Mesendoderm (in vitro differentiated cells): ENCODE data around the gene KANSL1L.

Source experiments
- DNase-seq: peaks from one replicate; pipeline ENCODE4 v3.0.0; 2013
- H2AK5ac ChIP-seq: 2 replicates; pipeline ENCODE4 v1.6.1; 2013; ENCODE audit warnings: low read length, inconsistent platforms
- H2BK120ac ChIP-seq: 2 replicates; pipeline ENCODE4 v1.6.1; 2013; ENCODE audit warnings: low read depth, mild to moderate bottlenecking, low read length, moderate library complexity, mixed read lengths
- H2BK15ac ChIP-seq: replicated peaks from 2 replicates; pipeline ENCODE4 v1.6.1; 2013; ENCODE audit warnings: low read depth, mild to moderate bottlenecking, moderate library complexity
- H2BK5ac ChIP-seq: 2 replicates; pipeline ENCODE4 v1.6.1; 2013; ENCODE audit warnings: low read length, inconsistent platforms
- H3K18ac ChIP-seq: 2 replicates; pipeline ENCODE4 v1.6.1; 2013; ENCODE audit warnings: mild to moderate bottlenecking, low read length, mixed read lengths
- H3K23ac ChIP-seq: one replicate; pipeline ENCODE4 v1.6.1; 2013; ENCODE audit warnings: low read length
- H3K27ac ChIP-seq: 2 replicates; pipeline ENCODE4 v1.5.1; 2013; ENCODE audit warnings: low read depth, mild to moderate bottlenecking, inconsistent platforms, low read length, moderate library complexity
- H3K27me3 ChIP-seq: 2 replicates; pipeline ENCODE4 v1.6.1; 2013; ENCODE audit warnings: low read length, control low read depth, mild to moderate bottlenecking, inconsistent platforms; ENCODE audit not compliant: insufficient read depth, poor library complexity
- H3K36me3 ChIP-seq: 2 replicates; pipeline ENCODE4 v1.6.1; 2013; ENCODE audit warnings: low read length, inconsistent platforms; ENCODE audit not compliant: control insufficient read depth, insufficient read depth
- H3K4ac ChIP-seq: one replicate; pipeline ENCODE4 v1.6.1; 2013; ENCODE audit warnings: low read depth, mild to moderate bottlenecking, low read length, moderate library complexity
- H3K4me1 ChIP-seq: 2 replicates; pipeline ENCODE4 v1.6.1; 2013; ENCODE audit warnings: low read depth, low read length, inconsistent platforms; ENCODE audit not compliant: control insufficient read depth
- H3K4me2 ChIP-seq: 2 replicates; pipeline ENCODE4 v1.6.1; 2013; ENCODE audit warnings: low read length
- H3K4me3 ChIP-seq: 2 replicates; pipeline ENCODE4 v1.5.1; 2013; ENCODE audit warnings: mild to moderate bottlenecking, low read length
- H3K56ac ChIP-seq: one replicate; pipeline ENCODE4 v1.6.1; 2013; ENCODE audit warnings: low read length
- H3K79me1 ChIP-seq: 2 replicates; pipeline ENCODE4 v1.6.1; 2013; ENCODE audit warnings: low read length, inconsistent platforms
- H3K79me2 ChIP-seq: 2 replicates; pipeline ENCODE4 v1.6.1; 2013; ENCODE audit warnings: mild to moderate bottlenecking, low read length; ENCODE audit not compliant: control insufficient read depth, insufficient read depth
- H3K9ac ChIP-seq: 2 replicates; pipeline ENCODE4 v1.6.1; 2013; ENCODE audit warnings: low read length, inconsistent platforms
- H4K5ac ChIP-seq: one replicate; pipeline ENCODE4 v1.6.1; 2013; ENCODE audit warnings: low read length
- H4K8ac ChIP-seq: one replicate; pipeline ENCODE4 v1.6.1; 2013; ENCODE audit warnings: low read depth, mild to moderate bottlenecking, control low read depth, low read length, moderate library complexity
- WGBS: extraction: QIAGEN DNeasy Blood & Tissue Kit; methylation state at CpG from one replicate; pipeline ENCODE4 v1.1.7; 2013; ENCODE audit warnings: low lambda C conversion rate, missing lambda C conversion rate; ENCODE audit not compliant: insufficient coverage; ENCODE audit errors: extremely low coverage; 5-methylcytosine and 5-hydroxymethylcytosine counted together

The KANSL1L gene

GRCh38 chr2:210128961-210129360, 42.2 kb downstream of the KANSL1L start:
- H3K18ac ChIP-seq: no peak overlapping the region
- H3K79me2 ChIP-seq: no peaks in the 10 kb centered on the region
- no CpG with 5 or more reads among the region's 3 CpGs for WGBS
- no peak for DNase-seq
- no peak overlapping the region for H3K4me2 ChIP-seq
- H3K36me3 ChIP-seq: no peaks in the 10 kb centered on the region
- H4K8ac ChIP-seq: no peak overlapping the region
- H3K56ac ChIP-seq: no peak overlapping the region
- no peaks in the 10 kb centered on the region for H3K27me3 ChIP-seq
- H3K27ac ChIP-seq: no peak overlapping the region
- H4K5ac ChIP-seq: no peak overlapping the region
- H3K4ac ChIP-seq: no peak overlapping the region
- H3K23ac ChIP-seq: no peak overlapping the region
- no peaks in the 10 kb centered on the region for H3K79me1 ChIP-seq
- H2BK5ac ChIP-seq: no peak overlapping the region
- H2BK120ac ChIP-seq: no peak overlapping the region
- H3K9ac ChIP-seq: no peak overlapping the region
- H3K4me3 ChIP-seq: no peak overlapping the region
- no peaks in the 10 kb centered on the region for H3K4me1 ChIP-seq
- H2AK5ac ChIP-seq: no peak overlapping the region
- H2BK15ac ChIP-seq: no peak overlapping the region

GRCh38 chr2:210113614-210114235, 57.5 kb downstream of the KANSL1L start:
- H3K27me3 ChIP-seq: no peaks in the 10 kb centered on the region
- no peaks in the 10 kb centered on the region for H3K79me2 ChIP-seq
- no peak overlapping the region for H3K56ac ChIP-seq
- no peak overlapping the region for H3K4me2 ChIP-seq
- no peaks in the 10 kb centered on the region for H3K79me1 ChIP-seq
- H2BK5ac ChIP-seq: no peak overlapping the region
- H3K23ac ChIP-seq: no peak overlapping the region
- H3K4ac ChIP-seq: no peak overlapping the region
- no peak overlapping the region for H3K4me3 ChIP-seq
- no peak overlapping the region for H3K27ac ChIP-seq
- H2AK5ac ChIP-seq: no peak overlapping the region
- no peak for DNase-seq
- no peaks in the 10 kb centered on the region for H3K4me1 ChIP-seq
- no peak overlapping the region for H4K8ac ChIP-seq
- no peak overlapping the region for H2BK120ac ChIP-seq
- no CpG with 5 or more reads among the region's 3 CpGs for WGBS
- no peak overlapping the region for H3K9ac ChIP-seq
- no peak overlapping the region for H3K18ac ChIP-seq
- H2BK15ac ChIP-seq: no peak overlapping the region
- no peaks in the 10 kb centered on the region for H3K36me3 ChIP-seq
- H4K5ac ChIP-seq: no peak overlapping the region

DNA sequence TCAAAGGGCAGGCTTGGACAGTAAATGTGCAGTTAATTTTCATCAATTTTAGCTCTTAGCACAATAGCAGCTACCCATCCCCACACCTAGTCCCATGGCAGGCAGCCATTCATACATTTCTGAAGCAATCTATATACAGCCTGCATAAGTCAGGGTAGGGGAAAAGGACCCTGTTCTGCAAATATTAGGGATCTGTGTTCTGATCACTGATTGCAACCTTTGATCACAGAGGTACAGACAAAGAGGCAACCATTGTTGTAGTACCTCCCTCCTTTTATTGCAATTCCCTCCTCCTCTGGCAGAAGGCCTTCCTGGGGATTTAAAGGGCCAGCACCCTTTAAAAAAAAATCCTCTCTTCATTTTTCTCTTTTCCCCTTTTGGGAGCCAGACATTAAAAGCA, 58.3 kb downstream of the KANSL1L start:
- DNase-seq: no peak
- H3K27me3 ChIP-seq: no peaks in the 10 kb centered on the region
- no peak overlapping the region for H2AK5ac ChIP-seq
- H3K4ac ChIP-seq: no peak overlapping the region
- H3K79me2 ChIP-seq: no peaks in the 10 kb centered on the region
- H3K9ac ChIP-seq: no peak overlapping the region
- H4K5ac ChIP-seq: no peak overlapping the region
- H3K36me3 ChIP-seq: no peaks in the 10 kb centered on the region
- no peak overlapping the region for H3K56ac ChIP-seq
- no peak overlapping the region for H3K27ac ChIP-seq
- no peaks in the 10 kb centered on the region for H3K4me1 ChIP-seq
- H2BK5ac ChIP-seq: no peak overlapping the region
- no peak overlapping the region for H2BK120ac ChIP-seq
- H2BK15ac ChIP-seq: no peak overlapping the region
- no peak overlapping the region for H3K4me2 ChIP-seq
- H3K79me1 ChIP-seq: no peaks in the 10 kb centered on the region
- no peak overlapping the region for H3K23ac ChIP-seq
- no peak overlapping the region for H4K8ac ChIP-seq
- H3K4me3 ChIP-seq: no peak overlapping the region
- no peak overlapping the region for H3K18ac ChIP-seq

DNA sequence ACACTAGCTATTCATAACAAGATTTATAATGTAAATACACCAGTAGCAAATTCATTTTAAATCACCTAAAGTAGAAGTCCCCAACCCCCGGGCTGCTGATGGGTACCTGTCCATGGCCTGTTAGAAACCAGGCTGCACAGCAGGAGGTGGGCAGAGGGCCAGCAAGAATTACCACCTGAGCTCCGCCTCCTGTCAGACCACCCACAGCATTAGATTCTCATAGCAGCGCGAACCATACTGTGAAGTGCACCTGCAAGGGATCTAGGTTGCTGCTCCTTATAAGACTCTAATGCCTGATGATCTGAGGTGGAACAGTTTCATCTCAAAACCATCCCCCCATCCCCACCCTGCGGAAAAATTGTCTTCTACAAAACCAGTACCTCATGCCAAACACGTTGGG, 71.3 kb downstream of the KANSL1L start:
- peak; percentile 3 for DNase-seq
- no peak overlapping the region for H2AK5ac ChIP-seq
- no peak overlapping the region for H2BK5ac ChIP-seq
- WGBS: no CpG with 5 or more reads among the region's 6 CpGs
- H3K4me1 ChIP-seq: no peaks in the 10 kb centered on the region
- no peak overlapping the region for H2BK15ac ChIP-seq
- H4K8ac ChIP-seq: no peak overlapping the region
- no peak overlapping the region for H3K23ac ChIP-seq
- no peak overlapping the region for H3K18ac ChIP-seq
- no peak overlapping the region for H2BK120ac ChIP-seq
- no peak overlapping the region for H3K27ac ChIP-seq
- H3K4me2 ChIP-seq: no peak overlapping the region
- H3K4ac ChIP-seq: no peak overlapping the region
- no peak overlapping the region for H4K5ac ChIP-seq
- H3K79me1 ChIP-seq: no peaks in the 10 kb centered on the region
- no peaks in the 10 kb centered on the region for H3K36me3 ChIP-seq
- no peak overlapping the region for H3K56ac ChIP-seq
- H3K27me3 ChIP-seq: no peaks in the 10 kb centered on the region
- no peak overlapping the region for H3K9ac ChIP-seq
- H3K4me3 ChIP-seq: no peak overlapping the region
- no peaks in the 10 kb centered on the region for H3K79me2 ChIP-seq

GRCh38 chr2:210094787-210095186, 76.4 kb downstream of the KANSL1L start:
- Histone ChIP-seq H2BK15ac (no peak overlapping the region), H3K23ac (no peak overlapping the region), H3K79me1 (no peaks in the 10 kb centered on the region), H3K79me2 (no peaks in the 10 kb centered on the region), H2BK5ac (no peak overlapping the region), H2BK120ac (no peak overlapping the region), H3K56ac (no peak overlapping the region), H4K8ac (no peak overlapping the region), H3K4ac (no peak overlapping the region), H3K4me2 (no peak overlapping the region), H3K36me3 (no peaks in the 10 kb centered on the region), H3K4me1 (no peaks in the 10 kb centered on the region), H3K27me3 (no peaks in the 10 kb centered on the region), H4K5ac (no peak overlapping the region), H3K18ac (no peak overlapping the region), H3K4me3 (no peak overlapping the region), H3K27ac (no peak overlapping the region), H3K9ac (no peak overlapping the region), H2AK5ac (no peak overlapping the region)
- no peak for DNase-seq

DNA sequence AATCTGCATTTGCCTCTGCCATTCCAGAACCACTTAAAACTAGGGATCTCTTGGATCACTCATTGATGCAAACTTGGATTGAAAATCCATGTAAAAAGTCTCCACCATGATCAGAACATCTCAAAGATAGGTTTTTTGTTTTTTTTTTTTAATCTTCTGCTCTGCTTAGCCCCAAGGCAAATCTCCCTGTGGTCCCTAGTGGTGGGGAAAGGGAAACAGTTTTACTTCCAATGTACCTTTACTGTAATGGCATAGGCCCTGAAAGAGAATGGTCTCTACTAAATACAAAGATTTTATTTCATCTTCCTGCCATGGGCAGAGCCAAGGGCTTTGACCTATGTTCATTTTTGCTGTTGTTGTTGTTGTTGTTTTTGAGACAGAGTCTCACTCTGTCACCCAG, 78.4 kb downstream of the KANSL1L start:
- Histone ChIP-seq H3K56ac (no peak overlapping the region), H4K5ac (no peak overlapping the region), H3K36me3 (no peaks in the 10 kb centered on the region), H3K79me1 (no peaks in the 10 kb centered on the region), H2BK5ac (no peak overlapping the region), H3K4ac (no peak overlapping the region), H3K23ac (no peak overlapping the region), H3K4me2 (no peak overlapping the region), H3K4me1 (no peaks in the 10 kb centered on the region), H3K27ac (no peak overlapping the region), H2BK120ac (no peak overlapping the region), H3K9ac (no peak overlapping the region), H2AK5ac (no peak overlapping the region), H3K27me3 (no peaks in the 10 kb centered on the region), H4K8ac (no peak overlapping the region), H3K79me2 (no peaks in the 10 kb centered on the region), H3K4me3 (no peak overlapping the region), H3K18ac (no peak overlapping the region), H2BK15ac (no peak overlapping the region)
- peak; percentile 32 for DNase-seq
